Esophagus squamous epithelium (tissue), 5 donors: ENCODE data around the gene GTPBP1. TPM values are rescaled to one million over a fixed set of nuclear protein-coding genes. Genes with fewer than 3 reads are reported as not detected.

Experiments
- DNase-seq: peaks from one replicate; lab custom pipeline; 2025; lab: John Stamatoyannopoulos, UW
- H3K27ac ChIP-seq, 4 donors: fragments of 200-600 bp; sonication (generic); one replicate each; pipeline ENCODE4 v1.5.1; 2016 to 2019; ENCODE audit warnings: mild to moderate bottlenecking in 1 of 4
- H3K27me3 ChIP-seq, 4 donors: fragments of 200-600 bp; sonication (generic); 1 replicate in 3 of 4; 2 replicates in 1 of 4; pipeline versions ENCODE4 v1.5.1 to v1.6.0; 2017 to 2021; ENCODE audit warnings: antibody characterized with exemption in 1 of 4
- H3K36me3 ChIP-seq, 3 donors: fragments of 200-600 bp; sonication (generic); one replicate each; pipeline ENCODE4 v1.5.1; 2016 to 2019
- H3K4me1 ChIP-seq, 3 donors: fragments of 200-600 bp; sonication (generic); one replicate each; pipeline ENCODE4 v1.5.1; 2017 to 2019
- H3K4me3 ChIP-seq, 4 donors: fragments of 200-600 bp; sonication (generic); 1 replicate in 3 of 4; 2 replicates in 1 of 4; pipeline ENCODE4 v1.5.1; 2016 to 2019; ENCODE audit warnings: mild to moderate bottlenecking in 2 of 4, moderate library complexity in 1 of 4
- H3K9me3 ChIP-seq, 3 donors: fragments of 200-600 bp; sonication (generic); one replicate each; pipeline ENCODE4 v1.5.1; 2016 to 2019
- POLR2A ChIP-seq, 4 donors: fragments of 450-650 bp; IDR thresholded peaks; one replicate each; pipeline ENCODE4 v1.6.1; 2017; ENCODE audit warnings: antibody characterized with exemption in 4 of 4, mild to moderate bottlenecking in 4 of 4, moderate library complexity in 3 of 4
- WGBS, 2 donors: methylation state at CpG; one replicate each; pipeline ENCODE4 v1.1.5; 2018; 5-methylcytosine and 5-hydroxymethylcytosine counted together
- intact Hi-C: fragments of 100-400 bp; cut with DNase I; formaldehyde crosslinking; loops from one replicate; pipeline ENCODE4 v1.15.0; 2022
- total RNA-seq, 4 donors: library from RNA; depleted of rRNA; stranded (reverse); fragments of >200 nt; gene quantifications; one replicate each; pipeline ENCODE4 v1.1.0, GENCODE V29; 2016
- TF ChIP-seq, protein P1 (sequence below), 6 experiments: fragments of 450-650 bp in 4 of 6; fragments of 200-600 bp in 2 of 6; sonication (generic) in 2 of 6; IDR thresholded peaks; one replicate each; pipeline ENCODE4 v1.5.1; 2016 to 2019; ENCODE audit warnings: antibody characterized with exemption in 6 of 6, mild to moderate bottlenecking in 4 of 6, moderate library complexity in 4 of 6
- donor health status: DM: yes; HTN: yes; CAD: no.

Gene GTPBP1
- total RNA-seq, 4 donors from 2014 or later, result 15.3 to 37.4 (median 32.0) TPM

DNA sequence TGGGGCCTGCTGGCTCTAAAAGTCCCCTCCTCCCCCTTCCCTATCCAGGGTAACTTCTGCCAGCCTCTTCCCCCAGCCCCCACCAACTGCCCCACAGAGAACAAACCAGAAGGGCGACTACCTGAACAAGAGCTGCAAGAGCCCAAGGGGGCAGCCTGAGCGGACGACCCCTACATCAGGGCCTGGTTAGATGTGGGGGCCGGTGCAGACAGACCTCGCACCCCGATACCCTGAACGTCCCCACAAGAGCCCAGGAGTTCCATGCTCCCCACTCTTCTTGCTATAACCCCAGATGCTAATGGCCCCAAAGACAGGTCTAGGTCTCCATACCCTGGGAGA lies 29.4 kb downstream of the GTPBP1 start:
- no peaks in the 10 kb centered on the region for H3K9me3 ChIP-seq
- no peak for DNase-seq
- no peaks in the 10 kb centered on the region for H3K27me3 ChIP-seq
- peaks cover 21 to 54% (median 27%) of the 10 kb centered on the region in 3 donors for H3K4me1 ChIP-seq
- H3K36me3 ChIP-seq, result peaks cover 62 to 88% (median 70%) of the 10 kb centered on the region in 3 donors
- 83% methylated on average over 1 of the region's 7 CpGs; no CpG with 5 or more reads in 1 of the 2 donors for WGBS, 2 donors
- intact Hi-C loops, result no loop called here
- H3K4me3 ChIP-seq, result no peak overlapping the region
- TF ChIP-seq POLR2A (IDR thresholded peaks at IDR 0.05), result no peak
- TF ChIP-seq, protein P1, sequence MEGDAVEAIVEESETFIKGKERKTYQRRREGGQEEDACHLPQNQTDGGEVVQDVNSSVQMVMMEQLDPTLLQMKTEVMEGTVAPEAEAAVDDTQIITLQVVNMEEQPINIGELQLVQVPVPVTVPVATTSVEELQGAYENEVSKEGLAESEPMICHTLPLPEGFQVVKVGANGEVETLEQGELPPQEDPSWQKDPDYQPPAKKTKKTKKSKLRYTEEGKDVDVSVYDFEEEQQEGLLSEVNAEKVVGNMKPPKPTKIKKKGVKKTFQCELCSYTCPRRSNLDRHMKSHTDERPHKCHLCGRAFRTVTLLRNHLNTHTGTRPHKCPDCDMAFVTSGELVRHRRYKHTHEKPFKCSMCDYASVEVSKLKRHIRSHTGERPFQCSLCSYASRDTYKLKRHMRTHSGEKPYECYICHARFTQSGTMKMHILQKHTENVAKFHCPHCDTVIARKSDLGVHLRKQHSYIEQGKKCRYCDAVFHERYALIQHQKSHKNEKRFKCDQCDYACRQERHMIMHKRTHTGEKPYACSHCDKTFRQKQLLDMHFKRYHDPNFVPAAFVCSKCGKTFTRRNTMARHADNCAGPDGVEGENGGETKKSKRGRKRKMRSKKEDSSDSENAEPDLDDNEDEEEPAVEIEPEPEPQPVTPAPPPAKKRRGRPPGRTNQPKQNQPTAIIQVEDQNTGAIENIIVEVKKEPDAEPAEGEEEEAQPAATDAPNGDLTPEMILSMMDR (IDR thresholded peaks at IDR 0.05), result no peak
- H3K27ac ChIP-seq, result peak overlapping the region in 3 of 4 donors; percentile 75 to 83 (median 82)

DNA sequence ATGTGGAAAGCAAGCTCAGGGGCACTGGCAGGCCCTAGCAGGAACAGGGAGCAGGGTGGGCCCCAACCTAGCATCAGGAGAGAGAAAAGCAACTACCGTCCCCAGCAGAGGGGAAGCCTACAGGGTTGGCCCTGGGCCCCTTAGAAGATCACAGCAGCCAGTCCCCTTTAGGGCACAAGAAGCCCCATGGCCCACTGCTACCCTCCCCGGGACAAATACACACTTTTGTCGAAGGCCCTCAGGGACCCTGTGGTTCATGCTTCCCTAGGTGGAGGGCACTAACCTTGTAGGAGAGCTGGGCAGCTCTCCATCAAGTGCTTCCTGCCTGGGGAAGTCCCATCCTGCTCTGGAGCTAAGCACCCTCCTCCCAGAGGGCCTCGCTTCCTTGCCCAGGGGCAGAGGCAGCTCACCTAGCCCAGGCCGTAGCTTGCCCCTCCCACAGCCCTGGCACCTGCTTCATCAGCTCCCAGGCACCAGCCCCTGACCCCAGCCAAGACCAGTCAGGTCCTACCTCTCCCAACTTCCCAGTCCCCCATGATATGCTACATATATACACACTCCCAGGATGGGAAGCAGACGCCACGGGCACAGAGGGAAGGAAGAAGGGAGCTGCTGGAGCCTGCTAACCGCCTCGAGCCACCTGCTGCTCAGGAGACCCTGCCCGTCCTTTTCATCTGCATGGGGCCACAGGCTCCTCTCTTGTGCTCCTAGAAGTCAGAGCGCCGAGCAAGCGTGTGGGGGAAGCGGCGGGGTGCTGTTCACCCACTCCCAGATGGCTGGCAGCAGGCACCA lies 29.9 kb downstream of the GTPBP1 start:
- TF ChIP-seq, protein P1 (IDR thresholded peaks at IDR 0.05), result no peak
- no peak for TF ChIP-seq POLR2A (IDR thresholded peaks at IDR 0.05)
- Histone ChIP-seq H3K27ac (peak overlapping the region in 2 of 4 donors; percentile 11 to 82), H3K9me3 (no peaks in the 10 kb centered on the region), H3K4me1 (peaks cover 21 to 54% (median 27%) of the 10 kb centered on the region in 3 donors), H3K36me3 (peaks cover 62 to 88% (median 70%) of the 10 kb centered on the region in 3 donors), H3K4me3 (no peak overlapping the region), H3K27me3 (no peaks in the 10 kb centered on the region)
- intact Hi-C loops, result no loop called here
- WGBS, 2 donors, result 63 to 67% methylated on average over 3 to 6 of the region's 15 CpGs
- no peak for DNase-seq

DNA sequence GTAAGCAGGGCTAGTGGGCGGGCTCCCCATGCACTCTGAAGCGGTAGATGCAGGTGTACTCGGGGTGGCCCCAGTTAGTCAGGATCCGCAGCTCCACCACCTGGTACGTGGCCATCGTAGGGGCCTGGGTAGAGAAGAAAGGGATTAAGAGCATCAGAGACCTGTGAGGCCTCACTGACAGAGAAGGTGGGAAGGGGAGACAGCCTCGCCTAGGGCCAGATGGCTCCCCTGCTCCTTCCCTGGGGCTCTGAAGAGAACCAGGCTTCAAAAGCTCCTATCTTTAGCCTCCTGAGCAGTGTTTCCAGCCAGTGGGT lies 30.5 kb downstream of the GTPBP1 start:
- H3K27ac ChIP-seq, result peak overlapping the region in 1 of 4 donors; percentile 11
- 60 to 73% methylated on average over 2 to 3 of the region's 7 CpGs for WGBS, 2 donors
- intact Hi-C loops, result no loop called here
- DNase-seq, result no peak
- H3K27me3 ChIP-seq, result no peaks in the 10 kb centered on the region
- TF ChIP-seq POLR2A (IDR thresholded peaks at IDR 0.05), result no peak
- TF ChIP-seq, protein P1 (IDR thresholded peaks at IDR 0.05), result no peak
- peaks cover 21 to 54% (median 27%) of the 10 kb centered on the region in 3 donors for H3K4me1 ChIP-seq
- H3K4me3 ChIP-seq, result no peak overlapping the region
- peaks cover 63 to 88% (median 71%) of the 10 kb centered on the region in 3 donors for H3K36me3 ChIP-seq
- H3K9me3 ChIP-seq, result no peaks in the 10 kb centered on the region

DNA sequence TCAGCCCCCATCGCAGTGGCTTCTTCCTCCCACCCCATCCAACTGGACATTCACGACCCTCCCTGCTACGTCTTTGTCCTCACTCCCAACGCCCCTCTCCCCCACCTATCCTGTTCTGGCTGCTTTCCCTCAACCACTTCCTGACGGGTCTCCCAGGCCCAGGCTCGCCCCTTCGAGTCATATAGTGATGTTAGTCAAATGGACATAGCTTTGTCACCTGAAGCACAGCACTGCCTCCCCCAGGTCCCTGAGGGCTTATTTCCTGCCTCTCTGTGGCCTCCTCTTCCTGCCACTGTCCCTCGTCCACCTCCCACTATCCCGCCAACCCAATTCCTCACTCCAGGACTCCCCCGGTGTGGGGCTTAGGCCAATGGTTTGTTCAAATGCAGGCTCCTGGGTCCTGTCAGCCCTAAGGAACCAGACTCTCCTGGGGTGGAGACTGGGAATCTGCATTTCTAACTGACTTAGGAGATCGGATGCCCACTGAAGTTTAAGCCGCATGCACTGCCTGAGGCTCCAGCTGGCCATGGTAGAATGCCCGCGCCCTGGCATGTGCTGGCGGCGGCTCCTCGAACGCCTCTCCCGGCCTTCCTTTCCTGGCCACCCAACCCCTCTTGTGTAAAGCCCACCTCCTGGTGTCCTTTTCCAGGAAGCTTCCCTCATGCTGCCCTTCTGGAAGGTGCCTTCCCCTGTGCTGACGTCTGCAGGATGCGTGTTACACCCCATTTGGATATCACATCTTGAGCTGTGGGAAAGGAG lies 31.7 kb downstream of the GTPBP1 start:
- WGBS, 2 donors, result 69 to 70% methylated on average over 16 to 17 of the region's 21 CpGs
- intact Hi-C loops, result no loop called here
- Histone ChIP-seq H3K27ac (peak overlapping the region in 1 of 4 donors; percentile 17), H3K36me3 (peaks cover 70 to 90% (median 79%) of the 10 kb centered on the region in 3 donors), H3K9me3 (no peaks in the 10 kb centered on the region), H3K4me3 (no peak overlapping the region), H3K27me3 (no peaks in the 10 kb centered on the region), H3K4me1 (peaks cover 19 to 41% (median 21%) of the 10 kb centered on the region in 3 donors)
- TF ChIP-seq, protein P1 (IDR thresholded peaks at IDR 0.05), result no peak
- TF ChIP-seq POLR2A (IDR thresholded peaks at IDR 0.05), result no peak
- no peak for DNase-seq
